Kidney epithelial cell (primary cell): Measurements from ENCODE around the gene RCCD1. TPM values are rescaled to one million over a fixed set of nuclear protein-coding genes. Genes with fewer than 3 reads are reported as not detected.

ENCODE experiments used
- DNase-seq: peaks from one replicate; pipeline ENCODE4 v3.0.0-alpha.2; 2010; ENCODE audit warnings: low read depth
- H3K27me3 ChIP-seq: 2 replicates; pipeline ENCODE4 v1.6.0; 2011; ENCODE audit warnings: low read length; ENCODE audit not compliant: control insufficient read depth, insufficient read depth
- H3K36me3 ChIP-seq: 2 replicates; pipeline ENCODE4 v1.5.1; 2011; ENCODE audit warnings: low read length; ENCODE audit not compliant: control insufficient read depth, insufficient read depth
- H3K4me3 ChIP-seq: 2 replicates; pipeline ENCODE4 v1.5.1; 2011; ENCODE audit warnings: low read depth, mild to moderate bottlenecking, control low read depth, low read length
- CTCF ChIP-seq: IDR thresholded peaks from 2 replicates; pipeline ENCODE4 v1.5.1; 2011; ENCODE audit warnings: mild to moderate bottlenecking, moderate library complexity, low read length, control low read depth, inconsistent platforms; ENCODE audit not compliant: insufficient read depth, poor library complexity, severe bottlenecking
- total RNA-seq: library from RNA; depleted of rRNA; stranded (reverse); fragments of >200 nt; gene quantifications from 2 replicates; pipeline ENCODE4 v1.2.3, GENCODE V29; 2015

The RCCD1 gene
- total RNA-seq, 1 donor from 2014 or later, result 12.5 TPM

GRCh38 chr15:90962021-90962420, 7.3 kb downstream of the RCCD1 start:
- H3K4me3 ChIP-seq, result no peak overlapping the region
- H3K36me3 ChIP-seq, result peaks cover 1% of the 10 kb centered on the region
- no peaks in the 10 kb centered on the region for H3K27me3 ChIP-seq
- no peak for DNase-seq
- no peak for TF ChIP-seq CTCF

GRCh38 chr15:90966262-90966661, 11.6 kb downstream of the RCCD1 start:
- no peak overlapping the region for H3K4me3 ChIP-seq
- no peaks in the 10 kb centered on the region for H3K27me3 ChIP-seq
- peaks cover 1% of the 10 kb centered on the region for H3K36me3 ChIP-seq
- DNase-seq, result no peak
- TF ChIP-seq CTCF, result no peak

GRCh38 chr15:90967206-90967605, 12.5 kb downstream of the RCCD1 start:
- no peak for DNase-seq
- no peak for TF ChIP-seq CTCF
- Histone ChIP-seq H3K36me3 (peaks cover 1% of the 10 kb centered on the region), H3K4me3 (no peak overlapping the region), H3K27me3 (no peaks in the 10 kb centered on the region)

GRCh38 chr15:90968434-90968833, 13.8 kb downstream of the RCCD1 start:
- Histone ChIP-seq H3K27me3 (no peaks in the 10 kb centered on the region), H3K4me3 (no peak overlapping the region), H3K36me3 (peaks cover 1% of the 10 kb centered on the region)
- no peak for DNase-seq
- TF ChIP-seq CTCF, result no peak

- DNase-seq, result no peak
- H3K36me3 ChIP-seq, result peaks cover 1% of the 10 kb centered on the region
- no peaks in the 10 kb centered on the region for H3K27me3 ChIP-seq
- no peak overlapping the region for H3K4me3 ChIP-seq
- no peak for TF ChIP-seq CTCF
These were observed 15.6 kb downstream of the RCCD1 start for GRCh38 chr15:90970274-90970673.

GRCh38 chr15:90972133-90972532, 17.4 kb downstream of the RCCD1 start:
- DNase-seq, result no peak
- no peak for TF ChIP-seq CTCF
- Histone ChIP-seq H3K27me3 (no peaks in the 10 kb centered on the region), H3K4me3 (no peak overlapping the region), H3K36me3 (no peaks in the 10 kb centered on the region)
